Panc1 (cell line): ENCODE measurements around the gene INO80D.

Experiments used
- CTCF ChIP-seq: fragments of 450-650 bp; IDR thresholded peaks from 2 replicates; pipeline ENCODE4 v1.5.1; 2017; ENCODE audit warnings: mild to moderate bottlenecking
- POLR2AphosphoS5 ChIP-seq: IDR thresholded peaks from 2 replicates; pipeline ENCODE4 v1.6.1; 2012; ENCODE audit warnings: mild to moderate bottlenecking, low read depth, low read length, moderate library complexity
- SIN3A ChIP-seq: IDR thresholded peaks from 2 replicates; pipeline ENCODE4 v1.6.1; 2012; ENCODE audit warnings: low read depth, mild to moderate bottlenecking, low read length, moderate library complexity, borderline replicate concordance; ENCODE audit not compliant: insufficient read depth
- TCF7L2 ChIP-seq: IDR thresholded peaks from 2 replicates; pipeline ENCODE4 v1.6.1; 2011; ENCODE audit warnings: mild to moderate bottlenecking, low read depth, low read length, inconsistent platforms

- TF ChIP-seq POLR2AphosphoS5: no peak
- no peak for TF ChIP-seq CTCF
- no peak for TF ChIP-seq TCF7L2
- no peak for TF ChIP-seq SIN3A
Measured at GRCh38 chr2:205948883-205949282, 137.1 kb downstream of the INO80D start.
